Upper lobe of right lung (tissue), 1 donor: ENCODE data around the gene S100A4. TPM values are rescaled to one million over a fixed set of nuclear protein-coding genes. Genes with fewer than 3 reads are reported as not detected.
A peak's percentile ranks its signal among the peaks of the same experiment; 100 is the strongest.

Experiments
- ATAC-seq: fragments of 200-7000 bp; cut with Tn5 transposase; one replicate; pipeline ENCODE4 v1.9.1; 2020; ENCODE audit warnings: mild to moderate bottlenecking, moderate library complexity
- DNase-seq: peaks from one replicate; pipeline ENCODE4 v3.0.0-alpha.2; 2020
- H3K27ac ChIP-seq: fragments of 200-600 bp; one replicate; pipeline ENCODE4 v1.8.0; 2022
- H3K27me3 ChIP-seq: fragments of 200-600 bp; one replicate; pipeline ENCODE4 v1.8.0; 2022; ENCODE audit warnings: mild to moderate bottlenecking
- H3K36me3 ChIP-seq: fragments of 200-600 bp; one replicate; pipeline ENCODE4 v1.8.0; 2022
- H3K4me1 ChIP-seq: fragments of 200-600 bp; one replicate; pipeline ENCODE4 v1.8.0; 2022
- H3K4me3 ChIP-seq: fragments of 200-600 bp; one replicate; pipeline ENCODE4 v1.8.0; 2022; ENCODE audit warnings: mild to moderate bottlenecking
- H3K9me3 ChIP-seq: fragments of 200-600 bp; one replicate; pipeline ENCODE4 v1.8.0; 2022
- intact Hi-C: fragments of 100-400 bp; cut with DNase I; formaldehyde crosslinking; loops from one replicate; pipeline ENCODE4 v1.11.0; 2022
- total RNA-seq: library from RNA; stranded (reverse); fragmentation: NEBNext Ultra II Directional; extraction: Animal tissue kit (Norgen Biotek cat#: 25700); gene quantifications from one replicate; pipeline ENCODE4 v1.2.1, GENCODE V29; 2021
- TF ChIP-seq, protein P1 (sequence below): fragments of 200-600 bp; IDR thresholded peaks from one replicate; pipeline ENCODE4 v1.8.0; 2022; ENCODE audit warnings: antibody characterized with exemption
- donor health status: DM: no; HTN: yes; CAD: no; lungs with severe emphysema.

S100A4 gene
- total RNA-seq, 1 donor from 2014 or later, result 377 TPM

DNA sequence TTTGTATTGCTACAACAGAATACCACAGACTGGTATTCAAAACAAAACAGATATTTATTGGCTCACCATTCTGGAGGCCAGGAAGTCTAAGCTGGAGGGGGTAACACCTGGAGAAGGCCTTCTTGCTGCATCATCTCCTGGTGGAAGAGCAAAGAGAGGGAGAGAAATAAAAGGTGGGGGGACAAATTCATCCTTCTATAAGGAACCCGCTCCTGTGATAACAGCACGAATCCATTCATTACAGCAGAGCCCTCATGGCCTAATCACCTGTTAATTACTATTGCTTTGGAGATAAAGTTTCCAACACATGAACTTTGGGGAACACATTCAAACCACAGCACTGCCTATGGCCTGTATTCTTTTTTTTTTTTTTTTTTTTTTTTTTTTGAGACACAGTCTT is 14.6 kb upstream of the S100A4 start:
- H3K27ac ChIP-seq, result no peak overlapping the region
- no peak overlapping the region for H3K4me3 ChIP-seq
- H3K27me3 ChIP-seq, result no peaks in the 10 kb centered on the region
- no peak for ATAC-seq
- H3K4me1 ChIP-seq, result peaks cover 4% of the 10 kb centered on the region
- no peaks in the 10 kb centered on the region for H3K36me3 ChIP-seq
- TF ChIP-seq, protein P1, sequence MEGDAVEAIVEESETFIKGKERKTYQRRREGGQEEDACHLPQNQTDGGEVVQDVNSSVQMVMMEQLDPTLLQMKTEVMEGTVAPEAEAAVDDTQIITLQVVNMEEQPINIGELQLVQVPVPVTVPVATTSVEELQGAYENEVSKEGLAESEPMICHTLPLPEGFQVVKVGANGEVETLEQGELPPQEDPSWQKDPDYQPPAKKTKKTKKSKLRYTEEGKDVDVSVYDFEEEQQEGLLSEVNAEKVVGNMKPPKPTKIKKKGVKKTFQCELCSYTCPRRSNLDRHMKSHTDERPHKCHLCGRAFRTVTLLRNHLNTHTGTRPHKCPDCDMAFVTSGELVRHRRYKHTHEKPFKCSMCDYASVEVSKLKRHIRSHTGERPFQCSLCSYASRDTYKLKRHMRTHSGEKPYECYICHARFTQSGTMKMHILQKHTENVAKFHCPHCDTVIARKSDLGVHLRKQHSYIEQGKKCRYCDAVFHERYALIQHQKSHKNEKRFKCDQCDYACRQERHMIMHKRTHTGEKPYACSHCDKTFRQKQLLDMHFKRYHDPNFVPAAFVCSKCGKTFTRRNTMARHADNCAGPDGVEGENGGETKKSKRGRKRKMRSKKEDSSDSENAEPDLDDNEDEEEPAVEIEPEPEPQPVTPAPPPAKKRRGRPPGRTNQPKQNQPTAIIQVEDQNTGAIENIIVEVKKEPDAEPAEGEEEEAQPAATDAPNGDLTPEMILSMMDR, result no peak
- intact Hi-C loops, result no loop called here
- DNase-seq, result no peak
- no peaks in the 10 kb centered on the region for H3K9me3 ChIP-seq

- DNase-seq (no peak), ATAC-seq (no peak)
- Histone ChIP-seq H3K36me3 (no peaks in the 10 kb centered on the region), H3K27ac (no peak overlapping the region), H3K4me1 (peaks cover 17% of the 10 kb centered on the region), H3K27me3 (no peaks in the 10 kb centered on the region), H3K4me3 (no peak overlapping the region), H3K9me3 (no peaks in the 10 kb centered on the region)
- intact Hi-C loops, result no loop called here
- TF ChIP-seq, protein P1, result no peak
Observed at GRCh38 chr1:153557877-153558276, 12.3 kb upstream of the S100A4 start.

DNA sequence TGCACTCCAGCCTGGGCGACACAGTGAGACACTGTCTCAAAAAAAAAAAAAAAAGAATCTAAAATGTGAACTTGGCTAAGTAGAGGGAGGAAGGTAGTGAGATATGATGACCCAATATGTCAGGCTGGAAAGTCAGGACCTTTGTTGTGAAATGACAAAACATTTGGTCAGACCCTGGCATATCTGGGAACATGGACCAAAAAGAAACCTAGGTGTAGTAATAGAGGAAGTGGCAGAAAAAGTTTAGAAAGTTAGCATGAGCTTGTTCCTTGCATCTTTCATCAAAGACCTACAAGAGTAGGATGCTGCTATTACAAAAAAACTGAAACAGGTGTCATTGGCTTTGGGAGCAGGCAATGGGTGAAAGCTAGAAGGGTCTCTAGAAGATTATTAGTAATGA is 10.7 kb upstream of the S100A4 start:
- no peak for DNase-seq
- Histone ChIP-seq H3K9me3 (no peaks in the 10 kb centered on the region), H3K4me3 (no peak overlapping the region), H3K27ac (no peak overlapping the region), H3K36me3 (no peaks in the 10 kb centered on the region), H3K27me3 (no peaks in the 10 kb centered on the region), H3K4me1 (peaks cover 17% of the 10 kb centered on the region)
- TF ChIP-seq, protein P1, result no peak
- ATAC-seq, result no peak
- intact Hi-C loops, result no loop called here

GRCh38 chr1:153553830-153554541 is 8.4 kb upstream of the S100A4 start:
- no peak overlapping the region for H3K4me3 ChIP-seq
- H3K27me3 ChIP-seq, result no peaks in the 10 kb centered on the region
- peak overlapping the region; percentile 59 for H3K27ac ChIP-seq
- TF ChIP-seq, protein P1, result no peak
- H3K4me1 ChIP-seq, result peaks cover 27% of the 10 kb centered on the region
- H3K36me3 ChIP-seq, result no peaks in the 10 kb centered on the region
- DNase-seq, result peak; percentile 35
- peak; percentile 29 for ATAC-seq
- intact Hi-C loops, result no loop called here
- H3K9me3 ChIP-seq, result no peaks in the 10 kb centered on the region

DNA sequence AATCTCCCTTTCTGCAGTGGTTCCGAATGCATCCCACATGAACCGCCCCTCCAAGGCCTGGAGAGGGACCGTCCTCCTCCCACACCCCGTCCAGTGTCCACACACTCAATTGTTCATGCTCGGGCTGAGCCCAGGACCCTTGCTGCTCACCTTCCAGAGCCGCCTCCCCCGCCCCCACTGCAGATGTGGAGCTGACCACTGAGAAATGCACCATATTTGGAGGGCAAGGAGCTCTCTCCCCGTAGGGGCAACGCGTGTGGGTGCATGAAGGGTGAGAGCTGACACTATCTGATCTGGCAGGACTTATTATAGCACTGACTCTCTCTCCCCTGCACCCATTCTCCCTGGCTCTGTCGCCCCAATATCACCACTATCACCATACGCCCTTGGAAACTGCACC is 7.5 kb upstream of the S100A4 start:
- Histone ChIP-seq H3K27me3 (no peaks in the 10 kb centered on the region), H3K36me3 (no peaks in the 10 kb centered on the region), H3K4me1 (peaks cover 36% of the 10 kb centered on the region), H3K27ac (peak overlapping the region; percentile 59), H3K9me3 (no peaks in the 10 kb centered on the region), H3K4me3 (no peak overlapping the region)
- intact Hi-C loops, result no loop called here
- peak; percentile 48 for DNase-seq
- TF ChIP-seq, protein P1, result no peak
- no peak for ATAC-seq
